ENCODE measurements around the gene ATAD3B. TPM values are rescaled to one million over a fixed set of nuclear protein-coding genes. Genes with fewer than 3 reads are reported as not detected.
A peak's percentile ranks its signal among the peaks of the same experiment; 100 is the strongest.
"Not testable (repeated sequence)": the region's sequence is repeated elsewhere in the genome, so short reads cannot be mapped to it uniquely, and the experiment has no call there.

ATAD3B gene
- total RNA-seq, 1 donor from 2014 or later: 10.6 TPM

GRCh38 chr1:1449099-1449739 is 22.3 kb upstream of the ATAD3B start, which contains the start of gene ATAD3C:
ATAD3C (plus strand) TSS chr1:1449689; CDS start chr1:1450684, 995 bp downstream.
- DNase-seq (ENCODE audit: low spot score in 2 of 2) (no peak), FAIRE-seq (no peak)

GRCh38 chr1:1450616-1451015 is 20.9 kb upstream of the ATAD3B start:
- not testable (repeated sequence) for FAIRE-seq; DNase-seq (ENCODE audit: low spot score in 2 of 2)

- peak in 1 of 2 donors; percentile 21 for DNase-seq (ENCODE audit: low spot score in 2 of 2)
- no peak for FAIRE-seq
These were observed 19.7 kb upstream of the ATAD3B start for GRCh38 chr1:1451696-1452364.

GRCh38 chr1:1452365-1452739 is 19.2 kb upstream of the ATAD3B start:
- not testable (repeated sequence) for FAIRE-seq; DNase-seq (ENCODE audit: low spot score in 2 of 2)

GRCh38 chr1:1452882-1453281 is 18.7 kb upstream of the ATAD3B start:
- FAIRE-seq: no peak
- DNase-seq (ENCODE audit: low spot score in 2 of 2): no peak

GRCh38 chr1:1454286-1455056 is 17.1 kb upstream of the ATAD3B start:
- FAIRE-seq; DNase-seq (ENCODE audit: low spot score in 2 of 2): not testable (repeated sequence)

GRCh38 chr1:1455366-1455884 is 16.1 kb upstream of the ATAD3B start:
- FAIRE-seq (no peak), DNase-seq (ENCODE audit: low spot score in 2 of 2) (no peak)

GRCh38 chr1:1455934-1456333 is 15.6 kb upstream of the ATAD3B start:
- not testable (repeated sequence) for DNase-seq (ENCODE audit: low spot score in 2 of 2); FAIRE-seq

GRCh38 chr1:1456683-1457255 is 14.8 kb upstream of the ATAD3B start:
- FAIRE-seq; DNase-seq (ENCODE audit: low spot score in 2 of 2): not testable (repeated sequence)

GRCh38 chr1:1459156-1459555 is 12.4 kb upstream of the ATAD3B start:
- DNase-seq (ENCODE audit: low spot score in 2 of 2); FAIRE-seq: not testable (repeated sequence)

- DNase-seq (ENCODE audit: low spot score in 2 of 2); FAIRE-seq: not testable (repeated sequence)
These were observed 11.9 kb upstream of the ATAD3B start for GRCh38 chr1:1459711-1460110.

GRCh38 chr1:1460540-1461130 is 10.9 kb upstream of the ATAD3B start:
- no peak for FAIRE-seq
- DNase-seq (ENCODE audit: low spot score in 2 of 2): peak in 1 of 2 donors; percentile 13

- DNase-seq (ENCODE audit: low spot score in 2 of 2): peak in 1 of 2 donors; percentile 13
- no peak for FAIRE-seq
These were observed 9.7 kb upstream of the ATAD3B start for GRCh38 chr1:1461721-1462317.

- FAIRE-seq (no peak), DNase-seq (ENCODE audit: low spot score in 2 of 2) (no peak)
These were observed 9.1 kb upstream of the ATAD3B start for GRCh38 chr1:1462318-1462966.

GRCh38 chr1:1463312-1463711 is 8.3 kb upstream of the ATAD3B start:
- no peak for DNase-seq (ENCODE audit: low spot score in 2 of 2)
- no peak for FAIRE-seq

- DNase-seq (ENCODE audit: low spot score in 2 of 2); FAIRE-seq: not testable (repeated sequence)
These were observed 3.2 kb upstream of the ATAD3B start for GRCh38 chr1:1468196-1468985.

GRCh38 chr1:1470626-1471388 is 758 bp upstream of the ATAD3B start:
- DNase-seq (ENCODE audit: low spot score in 2 of 2) (no peak), FAIRE-seq (no peak)

Data from frontal cortex (tissue), 4 donors.